Peyer's patch (tissue), 4 donors: Measurements from ENCODE around the gene RPA4.

ENCODE experiments used
- POLR2A ChIP-seq, 2 donors: fragments of 450-650 bp; IDR thresholded peaks; one replicate each; pipeline ENCODE4 v1.5.1; 2017; ENCODE audit warnings: antibody characterized with exemption in 2 of 2, mild to moderate bottlenecking in 2 of 2, moderate library complexity in 2 of 2
- TF ChIP-seq, protein P1 (sequence below), 6 experiments: fragments of 450-650 bp in 4 of 6; fragments of 200-600 bp in 2 of 6; sonication (generic) in 1 of 6; IDR thresholded peaks; one replicate each; pipeline ENCODE4 v1.5.1; 2017 to 2019; ENCODE audit warnings: antibody characterized with exemption in 6 of 6, mild to moderate bottlenecking in 3 of 6, moderate library complexity in 1 of 6

DNA sequence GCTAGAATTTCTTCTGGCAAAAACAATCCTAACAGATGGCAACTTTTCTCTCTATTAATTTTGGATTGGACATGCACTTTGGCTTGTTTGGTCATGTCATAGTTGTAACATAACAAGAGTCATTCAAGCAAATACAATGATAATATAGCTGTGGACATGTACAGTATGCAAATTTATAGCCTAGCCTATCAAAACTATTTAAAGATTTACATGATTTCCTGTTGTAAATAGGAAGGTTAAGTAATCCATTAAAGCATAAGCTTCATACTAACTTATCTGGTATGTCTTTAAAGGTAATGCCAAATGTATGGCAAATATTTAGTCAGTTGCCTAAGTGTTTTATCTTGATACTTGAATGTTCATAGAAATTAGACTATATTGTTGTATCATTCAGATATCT lies 45.3 kb downstream of the RPA4 start:
- TF ChIP-seq, protein P1, sequence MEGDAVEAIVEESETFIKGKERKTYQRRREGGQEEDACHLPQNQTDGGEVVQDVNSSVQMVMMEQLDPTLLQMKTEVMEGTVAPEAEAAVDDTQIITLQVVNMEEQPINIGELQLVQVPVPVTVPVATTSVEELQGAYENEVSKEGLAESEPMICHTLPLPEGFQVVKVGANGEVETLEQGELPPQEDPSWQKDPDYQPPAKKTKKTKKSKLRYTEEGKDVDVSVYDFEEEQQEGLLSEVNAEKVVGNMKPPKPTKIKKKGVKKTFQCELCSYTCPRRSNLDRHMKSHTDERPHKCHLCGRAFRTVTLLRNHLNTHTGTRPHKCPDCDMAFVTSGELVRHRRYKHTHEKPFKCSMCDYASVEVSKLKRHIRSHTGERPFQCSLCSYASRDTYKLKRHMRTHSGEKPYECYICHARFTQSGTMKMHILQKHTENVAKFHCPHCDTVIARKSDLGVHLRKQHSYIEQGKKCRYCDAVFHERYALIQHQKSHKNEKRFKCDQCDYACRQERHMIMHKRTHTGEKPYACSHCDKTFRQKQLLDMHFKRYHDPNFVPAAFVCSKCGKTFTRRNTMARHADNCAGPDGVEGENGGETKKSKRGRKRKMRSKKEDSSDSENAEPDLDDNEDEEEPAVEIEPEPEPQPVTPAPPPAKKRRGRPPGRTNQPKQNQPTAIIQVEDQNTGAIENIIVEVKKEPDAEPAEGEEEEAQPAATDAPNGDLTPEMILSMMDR (IDR thresholded peaks at IDR 0.05): no peak
- no peak for TF ChIP-seq POLR2A (IDR thresholded peaks at IDR 0.05)
